ENCODE measurements around the gene ZNF423.

Gene ZNF423

DNA sequence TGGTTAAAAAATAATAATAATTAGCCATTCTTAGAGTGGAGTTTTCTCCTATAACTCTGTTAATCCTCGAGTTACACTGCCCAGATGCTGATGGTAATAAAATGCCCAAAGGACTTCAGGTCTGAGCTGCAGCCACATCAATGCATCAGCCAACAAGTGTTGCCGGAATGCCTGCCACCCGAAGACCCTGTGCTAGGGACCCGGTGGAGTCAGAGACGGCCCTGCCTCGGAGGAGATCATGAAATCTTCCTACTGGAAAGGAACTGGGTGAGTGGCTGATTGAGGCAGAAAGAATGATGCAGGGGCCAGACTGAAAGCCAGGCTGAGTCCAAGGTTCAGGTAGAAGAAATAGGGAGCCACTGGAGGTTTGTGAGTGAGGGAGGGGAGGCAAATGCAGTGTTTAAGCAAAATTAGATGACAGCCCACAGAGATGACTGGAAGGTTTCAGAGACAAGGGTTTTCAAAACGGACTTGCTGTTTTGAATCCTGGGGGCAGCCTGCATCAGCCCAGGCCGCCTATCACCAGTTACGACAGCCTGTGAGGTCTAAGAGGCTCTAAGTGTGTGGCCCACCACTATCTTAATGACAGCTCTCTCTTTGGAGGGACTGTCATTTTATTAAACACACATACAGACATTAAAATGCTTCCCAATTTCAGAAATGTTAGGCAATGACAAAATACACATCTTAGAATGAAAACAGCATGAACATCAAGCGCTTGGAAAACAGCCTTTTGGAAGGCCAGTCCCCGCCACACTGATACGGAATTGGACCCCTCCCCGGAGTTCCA lies 100.0 kb downstream of the ZNF423 start:
- no peak overlapping the region for H3K4me3 ChIP-seq (ENCODE audit: low read depth, low read length)
- DNase-seq (ENCODE audit: low read depth), result no peak

DNA sequence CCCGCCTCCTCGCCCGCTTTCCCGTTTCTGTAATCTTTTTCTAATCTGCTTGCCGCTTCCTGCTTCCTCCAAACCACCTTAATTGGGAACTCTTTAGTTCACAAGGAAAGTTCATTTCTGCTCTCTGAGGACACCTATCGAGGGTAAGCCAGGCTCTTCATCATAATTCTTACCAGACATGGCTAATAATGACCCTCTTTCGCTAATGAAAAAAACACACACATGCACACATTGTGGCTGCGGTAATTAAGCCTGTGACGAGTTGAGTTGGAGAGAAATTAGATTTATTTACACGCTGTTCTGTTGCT lies 100.6 kb downstream of the ZNF423 start:
- H3K4me3 ChIP-seq (ENCODE audit: low read depth, low read length), result no peak overlapping the region
- TF ChIP-seq, protein P1, sequence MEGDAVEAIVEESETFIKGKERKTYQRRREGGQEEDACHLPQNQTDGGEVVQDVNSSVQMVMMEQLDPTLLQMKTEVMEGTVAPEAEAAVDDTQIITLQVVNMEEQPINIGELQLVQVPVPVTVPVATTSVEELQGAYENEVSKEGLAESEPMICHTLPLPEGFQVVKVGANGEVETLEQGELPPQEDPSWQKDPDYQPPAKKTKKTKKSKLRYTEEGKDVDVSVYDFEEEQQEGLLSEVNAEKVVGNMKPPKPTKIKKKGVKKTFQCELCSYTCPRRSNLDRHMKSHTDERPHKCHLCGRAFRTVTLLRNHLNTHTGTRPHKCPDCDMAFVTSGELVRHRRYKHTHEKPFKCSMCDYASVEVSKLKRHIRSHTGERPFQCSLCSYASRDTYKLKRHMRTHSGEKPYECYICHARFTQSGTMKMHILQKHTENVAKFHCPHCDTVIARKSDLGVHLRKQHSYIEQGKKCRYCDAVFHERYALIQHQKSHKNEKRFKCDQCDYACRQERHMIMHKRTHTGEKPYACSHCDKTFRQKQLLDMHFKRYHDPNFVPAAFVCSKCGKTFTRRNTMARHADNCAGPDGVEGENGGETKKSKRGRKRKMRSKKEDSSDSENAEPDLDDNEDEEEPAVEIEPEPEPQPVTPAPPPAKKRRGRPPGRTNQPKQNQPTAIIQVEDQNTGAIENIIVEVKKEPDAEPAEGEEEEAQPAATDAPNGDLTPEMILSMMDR (IDR thresholded peaks at IDR 0.05; ENCODE audit: low read depth, low read length, missing control alignments), result peak; percentile 13
- no peak for DNase-seq (ENCODE audit: low read depth)

More for the DNA sequence above, 100.0 kb downstream of the ZNF423 start:
- TF ChIP-seq, protein P1 (IDR thresholded peaks at IDR 0.05; ENCODE audit: low read depth, low read length, missing control alignments), result no peak

DNA sequence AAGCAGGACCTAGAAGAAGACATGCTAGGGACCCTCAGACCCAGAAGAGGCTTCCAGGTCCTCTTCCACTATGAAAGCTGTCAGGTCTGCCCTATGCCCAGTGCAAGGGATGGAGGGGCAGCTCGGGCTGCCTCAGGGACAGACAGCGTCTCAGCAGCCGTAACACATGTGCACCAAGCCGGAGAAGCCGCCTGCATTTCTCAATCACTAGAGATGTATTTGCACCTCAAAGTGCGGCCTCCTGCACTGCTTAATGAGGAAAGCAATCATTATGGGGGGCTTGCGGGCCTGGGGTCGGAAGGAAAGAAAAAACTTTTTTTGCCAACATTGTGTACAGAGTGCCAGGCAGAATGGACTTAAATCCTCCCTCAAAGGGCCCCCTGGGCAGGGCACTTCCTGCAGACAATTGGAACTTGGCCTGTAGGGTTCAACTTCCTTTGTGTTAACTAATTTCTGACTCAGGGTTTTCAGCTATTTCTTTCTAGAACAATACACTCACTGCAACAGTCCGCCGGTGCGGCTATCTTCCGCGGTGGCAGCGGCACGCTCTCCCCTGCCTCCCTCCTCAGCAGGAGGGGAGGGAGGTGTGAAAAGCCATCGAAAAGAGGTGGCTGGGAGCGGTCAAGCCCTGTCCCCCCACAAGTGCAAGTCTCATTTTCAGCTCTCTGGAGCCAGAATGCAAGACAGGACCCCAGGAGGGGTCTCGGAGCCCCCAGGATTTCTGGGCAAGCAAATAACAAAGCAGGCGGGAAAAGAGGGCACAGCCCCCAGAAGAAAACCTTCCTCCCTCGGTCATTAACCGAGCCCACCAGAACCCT lies 101.2 kb downstream of the ZNF423 start:
- no peak overlapping the region for H3K4me3 ChIP-seq (ENCODE audit: low read depth, low read length)
- no peak for DNase-seq (ENCODE audit: low read depth)
- TF ChIP-seq, protein P1 (IDR thresholded peaks at IDR 0.05; ENCODE audit: low read depth, low read length, missing control alignments), result no peak

DNA sequence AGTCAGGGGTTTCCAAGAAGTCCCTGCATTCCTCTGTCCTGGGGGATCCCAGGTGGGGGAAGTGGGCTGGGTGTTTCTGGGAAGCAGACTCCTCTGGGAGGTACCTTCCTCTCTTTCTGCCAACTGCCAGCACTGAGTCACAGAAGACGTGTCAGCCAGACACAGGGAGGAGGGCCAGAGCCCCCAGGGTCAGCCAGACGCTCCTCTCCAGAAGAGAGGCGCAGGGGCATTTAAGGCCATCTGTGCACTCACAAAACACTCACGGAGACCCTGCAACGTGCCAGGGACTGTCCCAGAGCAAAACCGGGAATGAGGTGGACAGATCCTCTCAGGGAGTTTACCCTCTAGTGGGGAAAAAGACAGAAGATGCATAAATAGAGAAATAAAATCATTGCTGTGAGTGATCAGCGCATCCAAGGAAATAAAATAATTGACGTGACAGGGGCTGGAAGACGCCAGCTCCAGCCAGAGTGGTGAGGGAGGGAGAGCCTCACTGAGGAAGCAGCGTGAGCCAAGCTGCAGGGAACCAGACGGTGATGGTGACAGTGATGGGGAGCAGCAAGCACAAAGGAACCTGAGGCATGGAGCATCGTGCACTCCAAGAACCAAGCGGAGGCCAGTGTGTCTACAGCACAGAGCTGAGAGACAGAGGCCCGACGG lies 105.4 kb downstream of the ZNF423 start:
- H3K4me3 ChIP-seq (ENCODE audit: low read depth, low read length), result no peak overlapping the region
- TF ChIP-seq, protein P1 (IDR thresholded peaks at IDR 0.05; ENCODE audit: low read depth, low read length, missing control alignments), result no peak
- DNase-seq (ENCODE audit: low read depth), result no peak

DNA sequence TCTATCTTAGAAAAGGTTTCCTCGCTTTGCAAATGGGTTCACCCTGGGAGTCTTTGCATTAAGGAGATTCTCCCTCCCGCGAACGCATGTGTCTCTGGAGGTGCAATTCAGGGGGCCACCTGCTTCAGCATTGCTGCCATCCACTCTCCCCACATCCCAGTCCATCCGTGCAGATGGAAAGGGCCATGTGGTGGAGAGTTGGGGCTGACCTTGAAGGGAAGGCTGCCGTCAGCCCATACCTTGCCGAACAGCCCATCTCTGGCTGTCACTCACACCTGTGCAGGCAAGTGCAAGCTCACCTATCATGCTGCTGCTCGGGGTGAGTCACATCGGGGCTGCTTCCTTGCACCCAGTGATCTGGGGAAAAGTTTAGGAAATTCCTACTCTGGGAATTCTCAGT lies 106.1 kb downstream of the ZNF423 start:
- TF ChIP-seq, protein P1 (IDR thresholded peaks at IDR 0.05; ENCODE audit: low read depth, low read length, missing control alignments), result no peak
- no peak overlapping the region for H3K4me3 ChIP-seq (ENCODE audit: low read depth, low read length)
- DNase-seq (ENCODE audit: low read depth), result no peak

DNA sequence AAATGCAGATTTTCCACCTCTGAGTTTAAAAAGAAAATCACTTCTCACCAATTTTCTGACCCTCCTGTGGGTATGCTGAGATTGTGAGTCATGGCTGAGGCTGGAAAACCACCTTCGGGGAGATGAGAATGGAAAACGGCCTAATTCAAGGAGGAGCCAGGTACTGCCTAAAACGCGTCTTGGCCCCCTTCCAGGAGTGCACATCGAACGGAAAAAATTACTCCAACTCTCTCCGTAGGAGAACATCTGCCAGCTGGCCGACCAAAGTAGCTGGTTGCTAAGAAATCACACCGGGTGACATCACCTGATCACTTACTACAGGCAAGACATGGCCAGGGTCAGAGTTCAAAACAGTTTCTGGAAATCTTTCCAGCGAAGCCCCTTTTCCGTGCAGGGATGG lies 107.6 kb downstream of the ZNF423 start:
- TF ChIP-seq, protein P1 (IDR thresholded peaks at IDR 0.05; ENCODE audit: low read depth, low read length, missing control alignments), result no peak
- DNase-seq (ENCODE audit: low read depth), result no peak
- H3K4me3 ChIP-seq (ENCODE audit: low read depth, low read length), result no peak overlapping the region

All from GM12864 (cell line).